Head of caudate nucleus (tissue), 42 donors: ENCODE measurements around the gene CCR5AS.

Source experiments
- DNase-seq, 42 donors: peaks; one replicate each; pipeline versions ENCODE4 v3.0.0 to v3.0.0-alpha.2; 2020 to 2021; ENCODE audit warnings: mixed read lengths in 7 of 42
- intact Hi-C: fragments of 100-400 bp; cut with DNase I; formaldehyde crosslinking; loops from one replicate; pipeline ENCODE4 v1.15.0; 2022

The CCR5AS gene

DNA sequence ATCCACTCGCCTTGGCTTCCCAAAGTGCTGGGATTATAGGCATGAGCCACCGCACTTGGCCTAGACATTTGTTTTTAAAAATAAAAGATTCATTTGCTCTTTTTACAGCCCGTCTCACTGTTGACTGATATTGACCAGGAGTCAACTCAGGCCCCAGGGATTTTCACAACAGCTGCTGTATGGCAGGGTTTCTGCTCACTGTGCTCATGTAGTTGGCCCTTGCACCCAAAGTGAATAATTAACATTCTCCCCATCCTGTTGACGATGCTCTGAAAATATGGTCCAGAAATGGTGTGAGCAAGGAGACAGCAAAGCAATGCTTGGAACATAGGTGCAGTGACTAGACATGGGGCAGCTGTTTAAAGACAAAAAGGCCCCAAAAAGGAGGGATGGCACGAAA lies 39.1 kb downstream of the CCR5AS start:
- no peak for DNase-seq
- intact Hi-C loops = no loop called here

DNA sequence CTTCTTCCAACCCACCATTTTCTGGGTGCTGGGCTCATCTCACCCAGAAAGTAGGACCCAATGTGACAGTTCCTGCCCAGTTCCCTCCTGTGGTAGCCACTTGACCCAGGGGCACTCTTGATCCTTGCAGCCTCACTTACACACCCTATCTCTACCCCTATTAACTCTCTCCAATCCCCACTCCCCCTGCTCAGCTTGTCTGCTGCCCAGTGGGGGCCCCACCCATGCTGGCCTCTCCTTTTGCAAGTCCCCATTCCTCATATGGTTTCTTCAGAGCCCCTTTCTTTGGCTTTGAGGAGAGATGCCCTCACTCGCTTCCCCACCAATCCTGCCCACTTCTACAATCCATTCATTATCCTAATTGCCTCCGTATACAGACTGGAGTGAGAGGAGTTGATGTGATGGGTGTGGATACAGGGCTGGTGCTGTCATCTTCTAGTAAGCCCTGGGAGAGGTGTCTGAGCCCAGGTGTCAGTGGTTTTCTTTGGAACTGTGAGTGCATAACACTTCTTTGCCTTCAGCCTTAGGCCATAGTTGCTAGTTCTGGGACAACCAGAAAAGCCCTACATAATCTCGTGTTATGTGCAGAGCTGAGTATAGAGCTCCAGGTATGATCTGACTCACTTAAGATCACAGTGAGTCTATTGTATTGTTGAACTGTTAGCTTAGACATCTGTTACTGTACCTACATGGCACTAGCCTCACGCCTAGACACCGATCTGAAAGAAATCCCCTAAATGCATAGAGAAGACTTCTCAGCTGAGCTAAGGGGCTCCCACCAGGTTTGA lies 40.9 kb downstream of the CCR5AS start:
- intact Hi-C loops = no loop called here
- DNase-seq = peak in 1 of 42 donors; percentile 21

DNA sequence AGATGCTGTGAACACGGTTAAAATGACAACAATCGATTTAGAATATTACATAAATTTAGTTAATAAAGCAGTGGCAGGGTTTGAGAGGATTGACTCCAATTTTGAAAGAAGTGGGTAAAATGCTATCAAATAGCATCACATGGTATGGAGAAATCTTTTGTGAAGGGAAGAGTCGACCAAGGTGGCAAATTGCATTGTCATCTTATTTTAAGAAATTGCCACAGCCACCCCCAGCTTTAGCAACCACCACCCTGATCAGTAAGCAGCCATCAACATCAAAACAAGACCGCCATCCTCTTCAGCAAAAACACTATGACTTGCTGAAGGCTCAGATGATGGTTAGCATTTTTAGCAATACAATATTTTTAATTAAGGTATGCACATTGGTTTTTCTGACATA lies 41.8 kb downstream of the CCR5AS start:
- intact Hi-C loops = no loop called here
- DNase-seq = no peak

DNA sequence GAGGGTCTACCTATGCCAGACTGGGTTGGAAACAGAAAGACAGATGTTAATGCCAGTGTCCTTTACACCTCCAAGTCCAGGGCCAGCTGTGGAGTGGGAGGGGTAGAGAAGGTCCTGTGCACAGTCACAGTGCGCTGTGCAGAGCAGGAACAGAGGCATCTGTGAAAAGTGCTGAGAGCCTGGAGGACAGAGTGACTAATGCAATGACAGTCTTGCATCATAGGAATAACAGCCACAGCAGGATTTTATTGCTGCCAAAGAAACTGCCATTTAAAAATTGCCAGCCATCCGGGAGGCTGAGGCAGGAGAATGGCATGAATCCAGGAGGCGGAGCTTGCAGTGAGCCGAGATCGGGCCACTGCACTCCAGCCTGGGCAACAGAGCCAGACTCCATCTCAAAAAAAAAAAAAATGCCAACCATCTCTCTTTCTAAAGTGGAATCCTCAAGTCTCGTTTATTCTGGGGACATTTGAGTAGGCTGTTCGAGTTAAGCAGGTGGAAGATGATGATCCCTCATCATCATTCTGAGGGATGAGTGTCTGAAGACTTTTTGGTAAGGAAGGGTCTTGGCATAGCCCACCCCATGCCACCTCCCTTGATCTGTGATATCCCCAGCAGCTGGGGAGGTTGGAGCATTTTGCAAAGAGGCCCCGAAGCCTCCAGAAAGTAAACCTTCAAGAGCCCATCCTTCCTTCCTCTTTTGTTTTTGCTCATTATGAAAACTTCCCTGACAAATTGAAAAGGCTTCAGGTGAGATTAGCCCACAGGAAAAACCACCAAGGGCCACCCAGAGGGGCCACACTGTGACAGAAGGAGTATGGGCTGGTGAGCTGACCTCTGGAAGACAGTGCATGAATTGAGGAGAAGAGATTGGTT lies 45.2 kb downstream of the CCR5AS start:
- DNase-seq = peak in 6 of 42 donors; percentile 8 to 57 (median 29)
- intact Hi-C loops = no loop called here

- intact Hi-C loops = no loop called here
- DNase-seq = peak in 2 of 42 donors; percentile 10 to 36
These were observed 46.0 kb downstream of the CCR5AS start for GRCh38 chr3:46360907-46361306.

GRCh38 chr3:46359733-46360493 lies 47.0 kb downstream of the CCR5AS start:
- intact Hi-C loops = no loop called here

DNA sequence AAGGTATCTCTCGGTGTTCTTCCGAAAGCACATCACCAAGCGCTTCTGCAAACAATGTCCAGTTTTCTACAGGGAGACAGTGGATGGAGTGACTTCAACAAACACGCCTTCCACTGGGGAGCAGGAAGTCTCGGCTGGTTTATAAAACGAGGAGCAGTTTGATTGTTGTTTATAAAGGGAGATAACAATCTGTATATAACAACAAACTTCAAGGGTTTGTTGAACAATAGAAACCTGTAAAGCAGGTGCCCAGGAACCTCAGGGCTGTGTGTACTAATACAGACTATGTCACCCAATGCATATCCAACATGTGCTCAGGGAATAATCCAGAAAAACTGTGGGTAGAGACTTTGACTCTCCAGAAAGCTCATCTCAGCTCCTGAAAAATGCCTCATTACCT lies 48.4 kb downstream of the CCR5AS start:
- peak in 1 of 42 donors; percentile 23 for DNase-seq
- intact Hi-C loops = no loop called here

More at GRCh38 chr3:46359733-46360493, 47.0 kb downstream of the CCR5AS start:
- DNase-seq = peak in 20 of 42 donors; percentile 24 to 73 (median 42)

DNA sequence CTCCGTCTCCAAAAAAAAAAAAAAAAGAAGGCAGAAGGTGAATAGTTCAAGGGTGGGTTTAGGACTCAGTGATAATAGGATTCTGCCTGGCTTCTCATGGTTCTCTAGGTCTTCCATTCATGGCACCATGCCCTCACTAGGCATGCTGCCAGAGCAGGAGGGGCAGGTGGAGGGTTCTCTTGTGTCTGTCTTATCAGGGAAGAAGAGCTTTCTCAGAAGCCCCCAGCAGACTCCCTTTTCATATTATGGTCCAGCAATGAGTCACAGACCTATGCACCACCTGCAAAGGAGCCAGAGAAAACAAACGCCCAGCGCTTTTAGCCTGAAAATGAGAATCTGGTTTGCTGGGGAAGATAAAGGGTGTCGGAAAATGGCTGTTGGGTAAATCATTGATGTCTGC lies 50.0 kb downstream of the CCR5AS start:
- intact Hi-C loops = no loop called here
- peak in 1 of 42 donors; percentile 17 for DNase-seq

DNA sequence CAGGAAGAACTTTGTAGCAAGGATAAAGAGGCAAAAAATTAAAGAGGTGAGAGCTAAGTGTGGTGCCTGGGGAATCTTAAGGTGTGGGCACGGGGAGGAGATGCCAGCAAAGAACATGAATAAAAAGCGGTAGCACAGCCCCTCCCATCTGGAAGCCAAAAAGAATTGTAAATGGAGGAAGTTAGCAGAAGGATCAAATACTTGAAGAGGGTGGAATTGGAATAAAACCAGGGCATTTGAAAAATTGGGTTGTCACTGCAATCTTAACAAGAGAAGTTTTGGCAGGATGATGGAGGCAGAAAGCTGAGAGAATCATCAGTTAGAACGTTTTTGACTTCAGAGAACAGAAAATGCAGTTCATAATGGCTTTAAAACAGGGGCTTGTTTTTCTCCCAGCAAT lies 50.6 kb downstream of the CCR5AS start:
- intact Hi-C loops = no loop called here
- no peak for DNase-seq

- DNase-seq = no peak
- intact Hi-C loops = no loop called here
These were observed 51.9 kb downstream of the CCR5AS start for GRCh38 chr3:46354984-46355383.

- intact Hi-C loops = no loop called here
- DNase-seq = no peak
These were observed 52.4 kb downstream of the CCR5AS start for GRCh38 chr3:46354478-46354877.

GRCh38 chr3:46353647-46354410 lies 53.0 kb downstream of the CCR5AS start, which contains the start of gene CCR2:
CCR2 (plus strand) TSS chr3:46354111; CDS start chr3:46357528, 3,417 bp downstream.
- DNase-seq = peak in 1 of 42 donors; percentile 20
- intact Hi-C loops = no loop called here

GRCh38 chr3:46353090-46353489 lies 53.8 kb downstream of the CCR5AS start:
- intact Hi-C loops = no loop called here
- DNase-seq = peak in 1 of 42 donors; percentile 2

- intact Hi-C loops = no loop called here
- no peak for DNase-seq
These were observed 55.2 kb downstream of the CCR5AS start for GRCh38 chr3:46351646-46352045.

GRCh38 chr3:46350262-46350565 lies 56.7 kb downstream of the CCR5AS start:
- no peak for DNase-seq
- intact Hi-C loops = no loop called here

DNA sequence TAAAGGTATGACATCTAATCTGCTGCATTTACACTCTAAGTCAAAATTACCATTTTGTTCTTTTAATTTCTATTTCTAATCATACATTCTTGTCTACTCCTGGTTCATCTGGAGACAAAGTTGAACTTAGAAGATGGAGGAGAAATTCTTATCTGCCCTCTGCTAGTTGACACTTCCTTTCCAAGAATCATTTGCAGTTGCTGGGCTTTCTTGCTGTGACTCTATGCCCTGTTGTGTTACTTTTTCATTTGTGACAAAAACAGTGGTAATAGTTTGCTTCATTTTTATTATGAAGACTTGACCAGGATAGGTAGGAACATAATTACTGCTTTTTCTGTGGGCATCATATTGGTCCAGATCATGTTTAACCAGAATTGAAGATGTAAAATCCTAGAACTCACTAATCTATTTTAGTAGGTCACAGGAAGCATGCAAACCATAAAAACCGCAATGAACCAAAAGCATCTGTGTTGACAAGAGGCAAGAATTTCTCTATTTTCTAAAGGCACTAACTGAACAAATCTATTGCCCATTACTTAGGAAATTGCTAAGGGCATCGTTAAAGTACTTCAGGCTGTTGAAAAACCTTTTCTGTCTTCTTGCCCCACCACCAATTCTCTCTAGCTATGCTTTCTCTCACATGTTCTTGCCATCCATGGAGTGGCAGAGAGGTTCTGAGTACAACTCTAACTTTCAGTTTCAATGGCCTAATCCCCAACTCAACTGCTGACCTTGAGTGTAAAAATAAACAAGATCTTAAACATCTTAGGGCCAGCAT lies 57.2 kb downstream of the CCR5AS start:
- no peak for DNase-seq
- intact Hi-C loops = no loop called here

- intact Hi-C loops = no loop called here
- DNase-seq = no peak
These were observed 57.9 kb downstream of the CCR5AS start for GRCh38 chr3:46348823-46349482.

DNA sequence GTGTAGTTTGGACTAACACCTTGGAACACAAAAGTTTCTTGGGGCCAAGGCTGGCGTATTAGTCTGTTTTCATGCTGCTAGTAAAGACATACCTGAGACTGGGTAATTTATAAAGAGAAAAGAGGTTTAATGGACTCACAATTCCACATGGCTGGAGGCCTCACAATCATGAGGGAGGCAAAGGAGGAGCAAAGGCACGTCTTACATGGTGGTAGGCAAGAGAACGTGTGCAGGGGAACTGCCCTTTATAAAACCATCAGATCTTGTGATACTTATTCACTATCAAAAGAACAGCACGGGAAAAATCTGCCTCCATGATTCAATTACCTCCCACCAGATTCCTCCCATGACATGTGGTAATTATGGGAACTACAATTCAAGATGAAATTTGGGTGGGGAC lies 62.4 kb downstream of the CCR5AS start:
- intact Hi-C loops = no loop called here

More for the DNA sequence above, 62.4 kb downstream of the CCR5AS start:
- DNase-seq = no peak
